ENCODE results near the gene PPP2R5A. TPM values are rescaled to one million over a fixed set of nuclear protein-coding genes. Genes with fewer than 3 reads are reported as not detected.
"Not testable (repeated sequence)": the region's sequence is repeated elsewhere in the genome, so short reads cannot be mapped to it uniquely, and the experiment has no call there.

The PPP2R5A gene
- total RNA-seq, 2 experiments from 2014 or later = 59.9 to 63.9 TPM

DNA sequence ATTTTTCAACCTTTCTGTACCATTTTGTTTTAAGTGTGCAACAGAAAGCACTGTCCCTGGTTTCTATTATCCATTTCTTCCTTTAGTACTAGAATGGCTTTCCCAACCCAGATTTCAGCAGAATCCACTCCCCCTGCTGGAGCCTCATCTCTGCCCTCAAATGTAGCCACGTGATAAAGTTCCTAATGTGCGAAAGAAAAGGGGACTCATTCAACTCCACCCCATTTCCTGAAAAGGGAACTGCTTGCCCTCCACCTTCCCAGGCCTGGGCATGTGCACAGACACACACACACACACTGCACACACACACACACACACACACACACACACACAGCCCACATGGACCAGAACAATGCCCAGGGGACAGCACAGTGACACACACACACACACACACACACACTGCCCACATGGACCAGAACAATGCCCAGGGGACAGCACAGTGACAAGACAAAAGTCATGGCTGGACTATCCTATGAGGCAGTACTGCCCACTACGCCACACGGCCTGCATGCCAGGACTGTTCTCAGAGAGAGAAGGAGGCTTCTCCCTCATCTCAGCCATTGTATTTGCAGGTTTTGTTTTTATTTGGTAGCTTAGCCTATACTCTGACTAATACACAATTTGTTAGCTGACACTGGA lies 96.3 kb downstream of the PPP2R5A start:
- no peak overlapping the region for H3K4me3 Mint-ChIP-seq
- no peaks in the 10 kb centered on the region for H3K27me3 Mint-ChIP-seq
- peaks cover 5% of the 10 kb centered on the region for H3K4me1 Mint-ChIP-seq
- no peak overlapping the region for H3K27ac Mint-ChIP-seq
- no peaks in the 10 kb centered on the region for H3K9me3 Mint-ChIP-seq
- peaks cover 45% of the 10 kb centered on the region for H3K36me3 Mint-ChIP-seq (ENCODE audit: low read depth)
- DNase-seq = no peak
- CTCF ChIA-PET = interaction anchor here (0.7 to 1.9 kb wide), 2 partner anchors 16 to 76 kb away, joined by 3 to 4 read pairs; no protein-coding TSS in a partner anchor
- POLR2A ChIA-PET = no interaction called here

DNA sequence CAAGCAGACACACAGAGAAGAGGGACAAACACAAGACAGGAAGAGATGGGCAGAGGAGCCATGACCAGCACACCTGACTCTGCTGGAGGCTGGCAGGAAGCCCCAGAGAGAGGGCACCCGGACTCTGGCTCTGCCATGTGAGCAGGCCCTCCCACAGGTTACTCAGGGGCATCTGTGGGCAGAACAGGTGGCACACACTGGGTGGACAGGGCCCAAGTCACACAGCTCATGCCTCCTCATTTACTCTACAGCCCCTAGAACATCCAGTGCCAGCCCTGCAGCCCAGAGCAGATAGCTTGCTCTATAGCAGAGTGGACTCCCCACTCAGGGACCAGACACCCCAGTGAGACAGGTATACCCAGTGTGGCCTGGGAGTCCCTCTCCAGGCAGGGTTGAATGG lies 100.8 kb downstream of the PPP2R5A start:
- ChIA-PET CTCF (no interaction called here), POLR2A (no interaction called here)
- Mint-ChIP-seq H3K27me3 (no peaks in the 10 kb centered on the region), H3K36me3 (ENCODE audit: low read depth) (peaks cover 50% of the 10 kb centered on the region), H3K4me1 (no peaks in the 10 kb centered on the region), H3K4me3 (no peak overlapping the region), H3K9me3 (peaks cover 5% of the 10 kb centered on the region), H3K27ac (peak overlapping the region; percentile 16)
- no peak for DNase-seq

DNA sequence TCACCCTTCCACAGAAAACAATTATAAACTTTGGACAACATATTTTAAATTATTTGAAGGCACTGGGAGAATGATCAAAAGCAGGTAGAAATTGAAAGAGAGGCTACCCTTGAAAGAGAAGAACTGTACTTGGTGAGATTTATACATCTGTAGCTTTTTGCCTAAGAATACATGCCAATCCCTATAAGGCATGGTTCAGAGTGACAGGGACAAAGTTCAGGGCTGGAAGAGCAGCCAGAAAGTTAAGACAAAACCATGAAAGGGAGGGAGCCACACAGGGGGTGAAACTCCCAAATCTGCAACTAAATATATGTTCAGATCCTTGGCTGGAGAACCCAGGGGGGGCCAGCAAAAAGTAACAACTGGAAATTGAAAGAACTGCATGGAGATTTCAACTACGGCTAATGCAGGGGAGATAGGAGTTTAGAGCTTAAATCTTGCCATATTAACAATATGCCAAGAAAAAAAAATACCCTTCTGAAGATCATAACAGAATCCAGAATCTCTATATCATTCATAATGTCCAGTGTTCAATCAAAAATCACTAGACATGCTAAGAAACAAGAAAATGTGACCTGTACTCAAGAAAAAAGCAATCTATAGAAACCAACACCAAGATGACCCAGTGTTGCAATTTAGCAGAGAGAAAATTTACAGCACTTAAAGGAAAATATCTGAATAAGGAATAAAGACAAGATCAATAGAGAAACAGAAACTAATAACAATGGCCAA lies 103.9 kb downstream of the PPP2R5A start:
- H3K4me3 Mint-ChIP-seq = no peak overlapping the region
- no peak overlapping the region for H3K27ac Mint-ChIP-seq
- H3K4me1 Mint-ChIP-seq = no peaks in the 10 kb centered on the region
- peaks cover 62% of the 10 kb centered on the region for H3K36me3 Mint-ChIP-seq (ENCODE audit: low read depth)
- peaks cover 10% of the 10 kb centered on the region for H3K9me3 Mint-ChIP-seq
- no peaks in the 10 kb centered on the region for H3K27me3 Mint-ChIP-seq
- no peak for DNase-seq
- ChIA-PET POLR2A (no interaction called here), CTCF (interaction anchor here (1.4 kb wide), 1 partner anchor 354 kb away, joined by 3 read pairs; no protein-coding TSS in a partner anchor)

DNA sequence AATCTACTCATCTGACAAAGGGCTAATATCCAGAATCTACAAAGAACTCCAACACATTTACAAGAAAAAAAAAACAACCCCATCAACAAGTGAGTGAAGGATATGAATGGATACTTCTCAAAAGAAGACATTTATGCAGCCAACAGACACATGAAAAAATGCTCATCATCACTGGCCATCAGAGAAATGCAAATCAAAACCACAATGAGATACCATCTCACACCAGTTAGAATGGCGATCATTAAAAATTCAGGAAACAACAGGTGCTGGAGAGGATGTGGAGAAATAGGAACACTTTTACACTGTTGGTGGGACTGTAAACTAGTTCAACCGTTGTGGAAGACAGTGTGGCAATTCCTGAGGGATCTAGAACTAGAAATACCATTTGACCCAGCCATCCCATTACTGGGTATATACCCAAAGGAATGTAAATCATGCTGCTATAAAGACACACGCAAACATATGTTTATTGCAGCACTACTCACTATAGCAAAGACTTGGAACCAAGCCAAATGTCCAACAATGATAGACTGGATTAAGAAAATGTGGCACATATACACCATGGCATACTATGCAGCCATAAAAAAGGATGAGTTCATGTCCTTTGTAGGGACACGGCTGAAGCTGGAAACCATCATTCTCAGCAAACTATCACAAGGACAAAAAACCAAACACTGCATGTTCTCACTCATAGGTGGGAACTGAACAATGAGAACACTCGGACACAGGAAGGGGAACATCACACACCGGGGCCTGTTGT lies 110.6 kb downstream of the PPP2R5A start:
- CTCF ChIA-PET = interaction anchor here (0.6 kb wide), 1 partner anchor 189 kb away, joined by 3 read pairs; no protein-coding TSS in a partner anchor
- POLR2A ChIA-PET, DNase-seq, H3K27ac Mint-ChIP-seq, H3K4me1 Mint-ChIP-seq, H3K4me3 Mint-ChIP-seq, H3K27me3 Mint-ChIP-seq: not testable (repeated sequence)
- H3K9me3 Mint-ChIP-seq = peaks cover 19% of the 10 kb centered on the region
- peaks cover 63% of the 10 kb centered on the region for H3K36me3 Mint-ChIP-seq (ENCODE audit: low read depth)

DNA sequence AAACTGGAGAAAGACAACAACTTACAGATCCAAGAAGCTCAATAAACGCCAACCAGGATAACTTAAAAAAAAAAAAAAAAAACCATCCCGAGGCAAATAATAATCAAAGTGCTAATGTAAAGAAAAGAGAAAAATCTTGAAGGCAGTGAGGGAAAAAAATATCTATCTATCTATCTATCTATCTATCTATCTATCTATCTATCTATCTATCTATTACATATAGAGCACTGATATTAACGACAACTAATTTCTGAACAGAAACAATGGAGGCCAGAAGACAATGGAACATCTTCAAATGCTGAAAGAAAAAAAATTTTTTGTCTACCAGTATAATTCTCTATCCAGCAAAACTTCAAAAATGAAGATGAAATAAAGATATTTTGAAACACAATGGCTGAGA lies 111.4 kb downstream of the PPP2R5A start:
- ChIA-PET CTCF (interaction anchor here (0.6 kb wide), 1 partner anchor 188 kb away, joined by 3 read pairs; no protein-coding TSS in a partner anchor), POLR2A (no interaction called here)
- Mint-ChIP-seq H3K4me1 (no peaks in the 10 kb centered on the region), H3K4me3 (no peak overlapping the region), H3K9me3 (peaks cover 17% of the 10 kb centered on the region), H3K36me3 (ENCODE audit: low read depth) (peaks cover 57% of the 10 kb centered on the region), H3K27me3 (no peaks in the 10 kb centered on the region), H3K27ac (no peak overlapping the region)
- no peak for DNase-seq

DNA sequence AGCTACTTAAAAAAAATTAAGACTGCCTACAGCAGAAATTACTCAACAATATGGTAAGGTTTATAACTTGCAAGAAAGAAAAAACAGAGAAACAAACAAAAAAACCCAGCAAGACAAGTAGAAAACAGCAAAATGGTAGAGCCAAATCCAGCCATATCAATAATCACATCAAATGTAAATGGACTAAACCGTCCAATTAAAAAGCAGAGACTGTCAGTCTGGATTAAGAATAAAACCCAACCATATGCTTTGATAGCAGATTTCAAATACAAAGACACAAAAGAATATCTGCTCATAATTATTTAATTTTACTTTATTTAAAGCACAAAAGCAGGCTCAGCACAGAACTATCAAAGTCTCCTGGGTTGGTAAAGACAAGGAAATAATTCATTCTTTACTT lies 112.0 kb downstream of the PPP2R5A start:
- H3K4me3 Mint-ChIP-seq = no peak overlapping the region
- peaks cover 56% of the 10 kb centered on the region for H3K36me3 Mint-ChIP-seq (ENCODE audit: low read depth)
- peaks cover 14% of the 10 kb centered on the region for H3K9me3 Mint-ChIP-seq
- H3K4me1 Mint-ChIP-seq = no peaks in the 10 kb centered on the region
- CTCF ChIA-PET = no interaction called here
- DNase-seq = no peak
- H3K27me3 Mint-ChIP-seq = no peaks in the 10 kb centered on the region
- H3K27ac Mint-ChIP-seq = no peak overlapping the region
- POLR2A ChIA-PET = no interaction called here

DNA sequence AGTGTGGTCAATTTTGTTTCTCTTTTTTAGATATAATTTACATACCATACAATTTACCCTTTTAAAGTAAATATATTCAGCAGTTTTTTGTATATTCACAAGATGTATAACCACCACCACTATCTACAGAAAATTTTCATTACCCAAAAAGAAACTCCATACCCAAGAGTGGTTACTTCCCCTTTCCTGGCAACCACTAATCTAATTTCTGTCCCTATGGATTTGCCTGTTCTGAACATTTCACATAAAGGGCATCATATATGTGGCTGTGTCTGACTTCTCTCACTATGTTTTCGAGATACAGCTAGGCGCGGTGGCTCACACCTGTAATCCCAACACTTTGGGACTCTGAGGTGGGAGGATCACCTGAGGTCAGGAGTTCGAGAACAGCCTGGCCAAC lies 115.8 kb downstream of the PPP2R5A start:
- peaks cover 62% of the 10 kb centered on the region for H3K36me3 Mint-ChIP-seq (ENCODE audit: low read depth)
- DNase-seq = no peak
- CTCF ChIA-PET = no interaction called here
- no peak overlapping the region for H3K4me3 Mint-ChIP-seq
- H3K27me3 Mint-ChIP-seq = no peaks in the 10 kb centered on the region
- POLR2A ChIA-PET = no interaction called here
- no peaks in the 10 kb centered on the region for H3K4me1 Mint-ChIP-seq
- H3K9me3 Mint-ChIP-seq = peaks cover 14% of the 10 kb centered on the region
- no peak overlapping the region for H3K27ac Mint-ChIP-seq

DNA sequence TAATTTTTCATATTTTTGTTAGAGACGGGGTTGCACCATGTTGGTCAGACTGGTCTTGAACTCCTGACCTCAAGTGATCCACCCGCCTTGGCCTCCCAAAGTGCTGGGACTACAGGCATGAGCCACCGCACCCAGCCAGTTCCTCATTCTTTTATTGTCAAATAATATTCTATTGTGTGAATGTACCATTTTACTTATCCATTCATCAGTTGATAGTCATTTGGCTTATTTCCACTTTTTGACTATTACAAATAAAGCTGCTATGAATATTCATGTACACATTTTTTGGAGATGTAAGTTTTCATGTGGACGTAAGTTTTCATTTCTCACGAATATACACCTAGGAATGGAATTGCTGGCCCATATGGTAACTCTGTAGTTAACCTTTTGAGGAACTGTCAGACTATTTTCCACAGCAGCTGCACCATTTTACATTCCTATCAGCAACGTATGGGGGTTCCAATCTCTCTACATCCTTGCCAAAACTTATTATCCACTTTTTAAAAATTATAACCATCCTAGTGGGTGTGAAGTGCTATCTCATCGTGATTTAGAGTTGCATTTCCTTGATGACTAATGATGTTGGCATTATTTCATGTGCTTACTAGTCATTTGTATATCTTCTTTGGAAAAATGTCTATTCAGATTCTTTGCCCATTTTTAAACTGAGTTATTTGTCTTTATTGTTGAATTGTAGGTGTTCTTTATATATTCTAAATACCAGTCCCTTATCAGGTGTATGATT lies 116.8 kb downstream of the PPP2R5A start:
- no peak for DNase-seq
- Mint-ChIP-seq H3K9me3 (peaks cover 4% of the 10 kb centered on the region), H3K4me3 (no peak overlapping the region), H3K36me3 (ENCODE audit: low read depth) (peaks cover 62% of the 10 kb centered on the region), H3K27ac (no peak overlapping the region), H3K27me3 (no peaks in the 10 kb centered on the region), H3K4me1 (no peaks in the 10 kb centered on the region)
- ChIA-PET CTCF (no interaction called here), POLR2A (no interaction called here)

DNA sequence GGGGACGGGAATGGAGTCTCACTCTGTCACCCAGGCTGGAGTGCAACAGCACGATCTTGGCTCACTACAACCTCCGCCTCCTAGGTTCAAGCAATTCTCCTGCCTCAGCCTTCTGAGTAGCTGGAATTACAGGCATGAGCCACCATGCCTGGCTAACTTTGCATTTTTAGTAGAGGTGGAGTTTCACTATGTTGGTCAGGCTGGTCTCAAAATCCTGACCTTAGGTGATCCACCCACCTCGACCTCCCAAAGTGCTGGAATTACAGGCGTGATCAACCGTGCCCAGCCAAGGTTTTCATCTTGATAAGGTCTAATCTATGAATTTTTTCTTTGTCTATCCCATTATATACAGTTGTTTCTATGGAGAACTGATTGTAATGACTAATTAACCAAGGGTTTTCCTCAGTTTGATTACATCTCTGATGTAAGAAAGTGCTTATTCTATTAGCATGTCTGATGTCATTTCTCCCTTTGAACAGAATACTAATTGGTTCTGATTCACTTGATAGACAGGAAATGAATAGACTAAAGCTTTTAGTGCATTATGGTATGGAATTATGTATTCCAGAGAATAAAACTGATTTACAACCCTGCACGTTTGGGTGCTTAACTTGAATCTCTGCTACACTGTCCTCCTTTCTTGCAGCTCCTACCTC lies 117.6 kb downstream of the PPP2R5A start:
- Mint-ChIP-seq H3K4me1 (no peaks in the 10 kb centered on the region), H3K27ac (peak overlapping the region; percentile 2), H3K9me3 (no peaks in the 10 kb centered on the region), H3K36me3 (ENCODE audit: low read depth) (peaks cover 60% of the 10 kb centered on the region), H3K4me3 (no peak overlapping the region), H3K27me3 (no peaks in the 10 kb centered on the region)
- no peak for DNase-seq
- ChIA-PET POLR2A (no interaction called here), CTCF (no interaction called here)

DNA sequence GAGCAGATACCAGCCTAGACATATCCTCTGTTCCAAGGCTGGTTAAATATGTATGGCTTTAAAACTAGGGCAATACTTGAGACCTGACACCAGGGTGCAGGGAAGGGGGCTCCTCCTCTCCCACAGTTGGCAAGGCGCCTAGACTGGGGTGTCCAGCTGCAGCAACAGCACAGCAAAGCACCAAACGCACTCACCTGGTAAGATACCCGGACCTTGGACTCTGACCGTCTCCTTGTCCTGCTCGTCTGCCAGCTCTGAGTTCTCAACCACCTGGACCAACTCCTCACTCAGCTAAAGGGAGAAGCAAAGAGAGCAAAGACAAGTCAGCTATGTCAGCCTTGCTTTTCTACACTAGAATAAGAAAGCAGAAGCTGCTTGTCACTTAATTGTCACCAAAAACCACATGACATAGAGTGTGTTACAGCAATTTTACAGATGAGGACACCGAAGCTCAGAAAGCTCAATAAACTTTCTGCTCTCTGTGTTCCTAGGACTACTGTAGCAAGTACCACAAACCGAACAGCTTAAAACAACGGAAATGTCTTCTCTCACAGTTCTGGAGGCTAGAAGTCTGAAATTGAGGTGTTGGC lies 125.1 kb downstream of the PPP2R5A start:
- Mint-ChIP-seq H3K36me3 (ENCODE audit: low read depth) (peaks cover 56% of the 10 kb centered on the region), H3K27me3 (no peaks in the 10 kb centered on the region), H3K4me1 (peaks cover 26% of the 10 kb centered on the region), H3K27ac (no peak overlapping the region), H3K9me3 (no peaks in the 10 kb centered on the region), H3K4me3 (no peak overlapping the region)
- no peak for DNase-seq
- ChIA-PET CTCF (interaction anchor here (1.0 kb wide), 1 partner anchor 46 kb away, joined by 3 read pairs; no protein-coding TSS in a partner anchor), POLR2A (no interaction called here)
